ENCODE measurements around the gene DBH. TPM values are rescaled to one million over a fixed set of nuclear protein-coding genes. Genes with fewer than 3 reads are reported as not detected.

The DBH gene
- total and polyA plus RNA-seq, 2 of the 13 experiments (the other 11 are each of a cell fraction or from before 2014, with no cell fraction given), result not detected

DNA sequence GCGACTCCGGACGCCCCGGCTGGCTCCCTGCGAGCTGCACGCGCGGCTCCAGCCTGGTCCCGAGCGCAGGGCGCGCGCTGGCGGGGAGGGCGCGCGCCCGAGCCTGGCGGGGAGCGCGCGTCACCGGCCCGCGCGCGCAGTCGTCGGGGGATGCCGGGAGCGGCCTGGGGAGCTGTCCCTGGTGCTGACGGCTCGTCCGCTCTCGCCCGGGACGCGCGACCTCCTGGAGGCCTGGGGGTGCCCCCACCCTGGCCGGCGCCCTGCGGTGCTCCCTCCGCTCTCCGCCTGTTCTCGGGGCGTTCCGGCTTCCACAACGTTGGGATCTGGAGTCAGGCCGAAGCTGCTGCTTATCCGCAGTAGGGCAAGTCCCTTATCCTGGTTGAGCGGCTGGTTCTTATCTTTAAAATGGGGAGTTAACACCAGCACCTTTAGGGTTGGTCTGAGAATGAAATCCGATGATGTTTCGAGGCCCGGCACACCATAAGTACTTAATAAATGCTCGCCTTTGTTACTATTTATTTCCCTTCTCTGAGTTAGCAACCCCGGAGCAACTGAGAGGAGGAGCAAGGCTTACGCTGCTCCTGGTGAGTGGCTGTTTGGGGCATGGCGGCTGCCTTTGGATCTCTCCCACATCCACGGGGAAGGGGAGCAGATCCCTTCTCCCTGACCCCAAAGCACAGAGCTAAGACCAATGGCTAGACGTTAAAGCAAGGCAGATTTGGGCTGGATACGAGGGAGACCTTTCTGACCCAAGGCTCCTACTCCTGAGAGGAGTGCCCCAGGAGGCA lies 26.7 kb upstream of the DBH start, which contains the start of gene FAM163B (continued):
- TF ChIP-seq ZBTB43 (CRISPR knock-in tag; conservative IDR thresholded peaks at IDR 0.05) (peak; percentile 65; the same call in 1 of the 2 replicates), ZNF687 (CRISPR knock-in tag; IDR thresholded peaks at IDR 0.05) (peak; percentile 45), FOSL2 (CRISPR knock-in tag; IDR thresholded peaks at IDR 0.05) (0 out of 2 replicates have a peak, but pooled peaks have one; percentile 23), NFKB2 (CRISPR knock-in tag; IDR thresholded peaks at IDR 0.05; ENCODE audit: borderline replicate concordance) (peak; percentile 79; the same call in 1 of the 2 replicates), ZBTB26 (CRISPR knock-in tag; IDR thresholded peaks at IDR 0.05; ENCODE audit: borderline replicate concordance) (peak; percentile 63; the same call in 1 of the 2 replicates), ZNF563 (CRISPR knock-in tag; IDR thresholded peaks at IDR 0.05) (peak; percentile 78), TOPORS (CRISPR knock-in tag; IDR thresholded peaks at IDR 0.05) (0 out of 2 replicates have a peak, but pooled peaks have one; percentile 32), AKNA (CRISPR knock-in tag; IDR thresholded peaks at IDR 0.05; ENCODE audit: borderline replicate concordance) (no peak)
- TF ChIP-seq, protein P1, sequence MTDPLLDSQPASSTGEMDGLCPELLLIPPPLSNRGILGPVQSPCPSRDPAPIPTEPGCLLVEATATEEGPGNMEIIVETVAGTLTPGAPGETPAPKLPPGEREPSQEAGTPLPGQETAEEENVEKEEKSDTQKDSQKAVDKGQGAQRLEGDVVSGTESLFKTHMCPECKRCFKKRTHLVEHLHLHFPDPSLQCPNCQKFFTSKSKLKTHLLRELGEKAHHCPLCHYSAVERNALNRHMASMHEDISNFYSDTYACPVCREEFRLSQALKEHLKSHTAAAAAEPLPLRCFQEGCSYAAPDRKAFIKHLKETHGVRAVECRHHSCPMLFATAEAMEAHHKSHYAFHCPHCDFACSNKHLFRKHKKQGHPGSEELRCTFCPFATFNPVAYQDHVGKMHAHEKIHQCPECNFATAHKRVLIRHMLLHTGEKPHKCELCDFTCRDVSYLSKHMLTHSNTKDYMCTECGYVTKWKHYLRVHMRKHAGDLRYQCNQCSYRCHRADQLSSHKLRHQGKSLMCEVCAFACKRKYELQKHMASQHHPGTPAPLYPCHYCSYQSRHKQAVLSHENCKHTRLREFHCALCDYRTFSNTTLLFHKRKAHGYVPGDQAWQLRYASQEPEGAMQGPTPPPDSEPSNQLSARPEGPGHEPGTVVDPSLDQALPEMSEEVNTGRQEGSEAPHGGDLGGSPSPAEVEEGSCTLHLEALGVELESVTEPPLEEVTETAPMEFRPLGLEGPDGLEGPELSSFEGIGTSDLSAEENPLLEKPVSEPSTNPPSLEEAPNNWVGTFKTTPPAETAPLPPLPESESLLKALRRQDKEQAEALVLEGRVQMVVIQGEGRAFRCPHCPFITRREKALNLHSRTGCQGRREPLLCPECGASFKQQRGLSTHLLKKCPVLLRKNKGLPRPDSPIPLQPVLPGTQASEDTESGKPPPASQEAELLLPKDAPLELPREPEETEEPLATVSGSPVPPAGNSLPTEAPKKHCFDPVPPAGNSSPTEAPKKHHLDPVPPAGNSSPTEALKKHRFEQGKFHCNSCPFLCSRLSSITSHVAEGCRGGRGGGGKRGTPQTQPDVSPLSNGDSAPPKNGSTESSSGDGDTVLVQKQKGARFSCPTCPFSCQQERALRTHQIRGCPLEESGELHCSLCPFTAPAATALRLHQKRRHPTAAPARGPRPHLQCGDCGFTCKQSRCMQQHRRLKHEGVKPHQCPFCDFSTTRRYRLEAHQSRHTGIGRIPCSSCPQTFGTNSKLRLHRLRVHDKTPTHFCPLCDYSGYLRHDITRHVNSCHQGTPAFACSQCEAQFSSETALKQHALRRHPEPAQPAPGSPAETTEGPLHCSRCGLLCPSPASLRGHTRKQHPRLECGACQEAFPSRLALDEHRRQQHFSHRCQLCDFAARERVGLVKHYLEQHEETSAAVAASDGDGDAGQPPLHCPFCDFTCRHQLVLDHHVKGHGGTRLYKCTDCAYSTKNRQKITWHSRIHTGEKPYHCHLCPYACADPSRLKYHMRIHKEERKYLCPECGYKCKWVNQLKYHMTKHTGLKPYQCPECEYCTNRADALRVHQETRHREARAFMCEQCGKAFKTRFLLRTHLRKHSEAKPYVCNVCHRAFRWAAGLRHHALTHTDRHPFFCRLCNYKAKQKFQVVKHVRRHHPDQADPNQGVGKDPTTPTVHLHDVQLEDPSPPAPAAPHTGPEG (CRISPR knock-in tag; IDR thresholded peaks at IDR 0.05), result 0 out of 2 replicates have a peak, but pooled peaks have one; percentile 75

Measured in HepG2 (cell line).